HUDEP-2 (cell line): Measurements from ENCODE around the gene TEPSIN.

ENCODE experiments used
- DNase-seq, 76 experiments: peaks; one replicate each; lab custom pipeline; 2025; ENCODE audit not compliant: unreplicated experiment in 76 of 76; lab: John Stamatoyannopoulos, UW

TEPSIN gene

GRCh38 chr17:81238815-81239713, at the start of gene TEPSIN, which contains the start of gene NDUFAF8:
Gene TEPSIN, minus strand, starts transcription at chr17:81239055. Its CDS starts 22 bp downstream, at chr17:81239033.
Gene NDUFAF8, plus strand, starts transcription at chr17:81239318. Its CDS starts 46 bp downstream, at chr17:81239364.
- peak in 75 of 76 experiments; percentile 71 to 99 (median 96) for DNase-seq

- no peak for DNase-seq
These were observed 49.0 kb upstream of the TEPSIN start for GRCh38 chr17:81287741-81288430.

GRCh38 chr17:81287152-81287551, 48.3 kb upstream of the TEPSIN start:
- DNase-seq: no peak

GRCh38 chr17:81286491-81287145, 47.8 kb upstream of the TEPSIN start:
- DNase-seq: no peak

GRCh38 chr17:81285894-81286293, 47.0 kb upstream of the TEPSIN start:
- DNase-seq: no peak

GRCh38 chr17:81285179-81285878, 46.5 kb upstream of the TEPSIN start:
- DNase-seq: no peak

- no peak for DNase-seq
These were observed 44.0 kb upstream of the TEPSIN start for GRCh38 chr17:81282876-81283275.

GRCh38 chr17:81282141-81282540, 43.3 kb upstream of the TEPSIN start:
- no peak for DNase-seq

- DNase-seq: no peak
These were observed 41.7 kb upstream of the TEPSIN start for GRCh38 chr17:81280571-81280970.

GRCh38 chr17:81279278-81280275, 40.7 kb upstream of the TEPSIN start:
- no peak for DNase-seq

GRCh38 chr17:81278831-81279230, 40.0 kb upstream of the TEPSIN start:
- DNase-seq: no peak

- DNase-seq: no peak
These were observed 39.3 kb upstream of the TEPSIN start for GRCh38 chr17:81277946-81278693.

- DNase-seq: no peak
These were observed 38.6 kb upstream of the TEPSIN start for GRCh38 chr17:81277421-81277820.

GRCh38 chr17:81276781-81277180, 37.9 kb upstream of the TEPSIN start:
- no peak for DNase-seq

- no peak for DNase-seq
These were observed 35.6 kb upstream of the TEPSIN start for GRCh38 chr17:81274471-81274855.

GRCh38 chr17:81273698-81274470, 35.0 kb upstream of the TEPSIN start:
- DNase-seq: no peak

GRCh38 chr17:81272616-81273015, 33.8 kb upstream of the TEPSIN start:
- DNase-seq: no peak

GRCh38 chr17:81271226-81271625, 32.4 kb upstream of the TEPSIN start:
- DNase-seq: no peak
